Inflammatory macrophage treated with lipopolysaccharide for 4 hours (primary cell): ENCODE measurements around the gene TTC21A.
A peak's percentile ranks its signal among the peaks of the same experiment; 100 is the strongest.
"Not testable (repeated sequence)": the region's sequence is repeated elsewhere in the genome, so short reads cannot be mapped to it uniquely, and the experiment has no call there.

Experiments
- DNase-seq: peaks from one replicate; pipeline ENCODE4 v3.0.0-alpha.2; 2020

Gene TTC21A

DNA sequence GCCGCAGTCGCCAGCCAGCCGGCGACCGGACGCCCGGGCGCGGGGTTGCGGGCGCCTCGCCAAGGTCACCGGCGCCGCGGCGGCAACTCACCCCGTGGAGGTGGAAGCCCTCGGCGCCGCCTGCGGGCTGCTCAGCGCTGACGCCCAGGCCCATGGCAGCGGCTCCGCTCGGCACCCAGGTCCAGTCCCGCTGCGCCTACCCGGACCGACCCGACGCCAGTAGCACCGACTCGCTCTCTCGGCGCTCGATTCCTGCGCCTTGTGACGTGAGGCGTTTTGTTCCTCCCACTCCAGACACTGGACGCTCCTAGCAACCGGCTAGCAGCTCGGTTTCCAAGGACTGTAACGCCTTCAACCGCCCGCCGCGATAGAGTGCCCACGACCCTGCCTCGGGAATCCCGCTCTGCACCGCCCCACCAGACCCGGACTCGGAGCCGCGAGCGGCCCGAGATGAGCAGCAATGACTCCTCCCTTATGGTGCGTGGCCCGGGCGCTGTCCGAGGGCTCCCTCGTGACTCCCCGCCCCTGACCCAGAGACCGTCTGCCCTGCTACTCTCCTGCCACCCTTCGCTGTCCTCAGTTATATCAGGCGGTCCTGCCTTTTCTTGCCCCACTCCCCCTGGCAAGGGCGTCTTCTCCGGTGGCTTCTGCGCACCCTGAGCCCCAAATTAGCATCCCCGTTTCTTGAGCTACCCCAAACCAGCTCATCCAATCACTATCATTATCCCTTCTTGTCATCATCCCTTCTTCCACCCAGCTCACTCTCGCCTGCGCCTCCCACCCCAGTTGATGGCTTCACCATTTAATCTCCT is at the start of gene TTC21A, which contains the start of gene GORASP1:
TSS of gene TTC21A (plus strand) at position 293 of the 812 bp plus-strand sequence. CDS start at position 451, 158 bp downstream.
TSS of gene GORASP1 (minus strand) at position 240 of the 812 bp plus-strand sequence. CDS start at position 154, 86 bp downstream.
- DNase-seq, result peak; percentile 87

- DNase-seq, result not testable (repeated sequence)
Observed at GRCh38 chr3:39061228-39061627, 46.3 kb upstream of the TTC21A start.

DNA sequence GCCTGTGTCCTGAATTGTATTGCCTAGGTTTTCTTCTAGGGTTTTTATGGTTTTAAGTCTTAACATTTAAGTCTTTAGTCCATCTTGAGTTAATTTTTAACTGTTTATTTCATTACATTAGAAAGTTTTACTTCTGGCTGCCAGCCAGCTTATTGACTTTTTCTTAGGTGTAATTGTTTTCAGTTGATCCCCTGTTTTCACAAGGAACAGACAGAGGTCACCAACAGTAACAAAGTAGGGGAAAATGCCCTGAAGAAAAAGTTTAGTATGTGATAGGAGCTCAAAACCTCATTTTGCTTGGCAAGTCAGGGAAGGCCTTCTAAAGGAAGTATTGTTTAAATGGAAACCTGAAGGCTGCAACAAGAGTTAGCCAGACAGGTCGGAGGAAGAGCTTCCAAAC is 45.3 kb upstream of the TTC21A start:
- DNase-seq, result no peak

DNA sequence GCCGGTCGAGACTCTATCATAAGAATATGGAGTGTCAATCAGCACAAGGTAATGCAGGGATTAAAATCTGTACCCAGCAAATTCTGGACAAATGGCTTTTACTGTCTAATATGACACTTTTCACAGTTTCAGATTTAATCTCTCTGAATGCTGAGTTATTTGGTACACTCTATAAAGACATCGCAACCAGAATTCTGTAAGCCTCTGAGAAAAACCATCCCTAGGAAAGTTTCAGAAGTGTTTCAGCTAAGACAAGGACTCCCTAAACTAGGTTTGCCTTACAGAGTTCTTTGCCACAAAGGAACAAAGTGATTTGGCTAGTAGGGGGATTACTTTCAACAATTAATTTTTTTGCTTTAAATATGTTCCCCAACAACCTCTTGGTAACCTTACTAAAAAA is 44.3 kb upstream of the TTC21A start:
- no peak for DNase-seq

GRCh38 chr3:39064646-39065045 is 42.8 kb upstream of the TTC21A start:
- no peak for DNase-seq

GRCh38 chr3:39065197-39065596 is 42.3 kb upstream of the TTC21A start:
- DNase-seq, result peak; percentile 63

GRCh38 chr3:39067286-39067685 is 40.2 kb upstream of the TTC21A start:
- DNase-seq, result no peak

DNA sequence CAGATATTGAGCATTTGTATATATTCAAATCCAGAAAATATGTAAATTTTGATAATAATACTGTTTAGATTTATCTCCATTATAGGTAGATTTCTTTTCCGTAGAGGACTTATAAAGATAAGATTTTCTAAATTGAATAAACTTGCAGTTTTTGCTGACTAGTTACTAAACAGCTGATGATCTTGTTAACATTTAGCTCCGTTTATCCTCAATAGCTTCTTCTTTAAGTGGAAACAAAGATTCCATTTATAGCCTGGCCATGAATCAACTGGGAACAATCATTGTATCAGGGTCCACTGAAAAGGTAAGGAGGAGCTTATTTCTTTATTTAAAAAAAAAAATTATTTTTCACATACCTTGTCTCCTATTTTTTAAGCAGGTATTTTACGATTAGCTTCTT is 38.9 kb upstream of the TTC21A start:
- DNase-seq, result no peak

GRCh38 chr3:39075910-39076309 is 31.6 kb upstream of the TTC21A start:
- no peak for DNase-seq

DNA sequence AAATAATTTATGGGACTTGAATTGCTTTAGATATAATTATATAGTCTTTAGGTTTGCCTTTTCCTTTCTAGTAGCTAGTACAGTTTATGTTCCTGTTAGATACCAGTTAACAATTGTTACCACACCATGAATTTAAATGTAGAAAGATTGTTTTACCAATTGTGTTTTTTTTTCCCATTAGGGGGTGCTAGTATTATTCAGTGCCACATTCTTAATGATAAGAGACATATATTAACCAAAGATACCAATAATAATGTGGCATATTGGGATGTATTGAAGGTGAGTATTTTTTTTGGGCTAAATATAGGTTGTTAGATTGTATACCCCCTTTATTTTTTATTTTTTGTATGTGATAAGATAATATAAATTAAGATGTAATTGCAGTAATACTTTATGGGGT is 27.9 kb upstream of the TTC21A start:
- DNase-seq, result no peak

DNA sequence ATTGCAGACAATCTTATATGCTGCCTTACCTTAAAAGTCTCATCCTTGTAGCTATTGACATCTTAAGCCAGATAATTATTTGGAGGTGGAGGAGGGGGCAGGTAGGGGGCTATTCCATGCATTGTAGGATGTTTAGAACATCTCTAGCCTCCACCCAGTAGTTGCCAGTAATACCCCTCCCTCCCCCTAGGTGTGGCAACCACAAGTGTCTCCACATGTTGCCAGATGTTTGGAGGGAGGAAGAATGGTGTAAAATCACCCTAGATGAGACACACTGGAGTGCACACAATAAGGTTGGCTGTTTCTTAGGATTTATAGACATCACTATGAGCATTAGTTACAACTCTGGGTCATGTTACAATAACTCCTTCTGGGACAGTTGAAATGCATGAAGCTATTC is 27.5 kb upstream of the TTC21A start:
- no peak for DNase-seq

GRCh38 chr3:39082666-39083313 is 24.7 kb upstream of the TTC21A start:
- peak; percentile 11 for DNase-seq

DNA sequence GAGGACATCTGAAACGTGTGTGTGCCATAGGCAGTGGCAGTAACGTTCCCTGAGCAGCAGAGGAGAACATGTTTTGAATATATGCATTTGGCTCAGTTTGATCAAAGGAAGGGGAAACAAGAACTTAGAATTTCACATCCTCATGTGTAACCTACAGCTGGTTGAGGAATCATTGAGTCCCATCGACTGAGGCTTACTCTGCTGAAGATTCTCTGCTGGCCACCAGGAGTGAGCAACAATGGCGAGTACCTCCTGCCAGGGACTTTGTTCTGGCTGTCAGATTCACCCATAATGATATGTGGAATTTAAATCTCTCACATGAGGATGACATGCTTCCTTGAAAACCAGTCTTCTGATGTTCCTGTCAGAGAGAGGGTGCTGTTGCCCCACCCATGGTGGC is 21.3 kb upstream of the TTC21A start:
- DNase-seq, result no peak

- no peak for DNase-seq
Observed at GRCh38 chr3:39088456-39088855, 19.0 kb upstream of the TTC21A start.

DNA sequence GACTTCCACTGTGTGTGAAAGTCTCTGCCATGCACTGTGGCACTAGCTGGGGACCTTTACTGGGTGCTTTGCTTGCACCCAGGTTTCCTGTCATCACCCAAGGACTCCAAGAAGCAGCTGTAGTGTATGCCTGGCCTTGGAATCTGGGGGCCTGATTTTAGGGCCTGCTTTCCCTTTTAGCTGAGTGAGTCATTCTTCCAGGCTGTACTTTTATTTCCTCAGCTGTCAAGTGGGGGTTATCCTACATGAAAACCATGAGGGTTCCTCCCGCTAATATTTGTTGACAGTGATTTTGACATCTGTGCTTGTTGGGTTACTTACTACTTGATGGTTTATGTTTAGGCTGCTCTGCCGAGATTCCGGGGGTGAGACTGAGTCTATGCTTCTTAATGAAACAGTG is 18.6 kb upstream of the TTC21A start:
- no peak for DNase-seq

DNA sequence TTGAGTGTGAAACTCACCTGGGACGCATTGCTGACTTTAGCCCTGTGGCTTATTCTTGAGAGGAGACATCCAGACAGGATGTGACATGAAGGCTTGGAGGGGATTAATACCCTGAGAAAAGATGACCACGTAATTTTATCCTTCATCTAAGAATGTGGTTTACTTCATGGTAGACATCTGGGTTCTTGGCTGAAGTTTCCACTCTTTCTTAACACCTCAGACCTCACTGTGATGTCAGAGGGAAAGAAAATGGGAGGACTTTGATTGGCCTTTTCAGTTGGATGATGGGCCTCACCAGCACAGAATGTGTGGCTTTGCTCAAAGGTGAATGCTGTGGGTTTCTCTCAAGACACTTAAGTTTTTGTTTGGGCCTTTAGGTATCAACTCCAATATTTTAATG is 16.6 kb upstream of the TTC21A start:
- peak; percentile 16 for DNase-seq

GRCh38 chr3:39094851-39095677 is 12.4 kb upstream of the TTC21A start:
- no peak for DNase-seq

- DNase-seq, result no peak
Observed at GRCh38 chr3:39095778-39096177, 11.7 kb upstream of the TTC21A start.

DNA sequence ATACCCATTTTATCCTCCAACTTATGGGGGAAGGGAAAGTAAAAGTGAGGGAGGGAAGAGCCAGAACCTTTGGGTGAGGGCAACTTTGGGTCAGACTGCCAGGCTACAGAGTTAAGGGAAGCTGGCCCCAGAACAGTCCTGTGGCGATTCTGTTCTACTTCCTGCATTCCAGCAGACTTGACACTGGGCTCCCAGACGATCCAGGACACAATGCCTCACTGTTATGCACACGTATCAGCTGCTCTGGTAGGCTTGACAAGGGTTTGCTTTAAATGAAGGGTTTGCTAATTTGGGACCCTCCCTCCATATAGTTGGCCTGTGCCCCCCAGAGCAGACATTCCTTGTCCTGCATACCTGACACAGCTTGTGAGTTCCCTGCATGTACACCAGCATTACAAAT is 10.7 kb upstream of the TTC21A start:
- no peak for DNase-seq

DNA sequence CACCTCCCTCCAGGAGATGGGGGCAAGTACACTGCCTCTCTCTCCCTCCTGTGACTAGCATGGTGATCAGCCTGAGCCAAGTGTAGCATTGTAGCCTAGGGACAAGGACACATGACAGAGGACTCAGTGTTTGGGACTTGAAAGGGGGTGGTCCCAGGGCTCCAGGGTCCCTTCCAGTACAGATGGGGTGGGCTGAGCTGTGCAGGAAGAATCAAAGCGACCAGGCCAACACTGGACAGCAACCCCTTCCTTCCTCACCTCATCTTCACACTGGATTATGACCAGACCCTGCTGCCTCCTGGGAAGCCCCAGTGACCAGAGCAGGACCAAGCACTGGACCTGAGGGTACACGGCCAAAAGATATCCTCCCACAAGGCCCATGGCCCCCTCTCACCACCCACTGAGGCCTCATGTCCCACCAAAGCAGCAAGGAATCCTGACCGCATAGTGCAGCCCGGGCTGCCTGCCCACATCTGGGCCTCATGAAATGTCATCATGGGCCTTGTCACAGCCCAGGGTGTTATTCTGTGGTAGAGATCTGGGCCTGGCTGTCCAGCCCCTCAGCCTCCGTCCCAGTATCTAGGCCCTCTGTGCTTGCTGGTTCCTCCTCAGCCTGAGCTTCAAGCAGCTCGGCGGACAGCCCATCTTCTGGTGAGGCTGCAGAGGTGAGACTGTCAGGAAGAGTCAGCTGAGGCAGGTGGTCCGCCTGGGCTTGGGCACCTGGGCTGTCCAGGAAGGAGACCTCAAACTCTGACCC is 9.6 kb upstream of the TTC21A start:
- DNase-seq, result no peak

GRCh38 chr3:39098473-39099000 is 8.9 kb upstream of the TTC21A start:
- DNase-seq, result no peak

DNA sequence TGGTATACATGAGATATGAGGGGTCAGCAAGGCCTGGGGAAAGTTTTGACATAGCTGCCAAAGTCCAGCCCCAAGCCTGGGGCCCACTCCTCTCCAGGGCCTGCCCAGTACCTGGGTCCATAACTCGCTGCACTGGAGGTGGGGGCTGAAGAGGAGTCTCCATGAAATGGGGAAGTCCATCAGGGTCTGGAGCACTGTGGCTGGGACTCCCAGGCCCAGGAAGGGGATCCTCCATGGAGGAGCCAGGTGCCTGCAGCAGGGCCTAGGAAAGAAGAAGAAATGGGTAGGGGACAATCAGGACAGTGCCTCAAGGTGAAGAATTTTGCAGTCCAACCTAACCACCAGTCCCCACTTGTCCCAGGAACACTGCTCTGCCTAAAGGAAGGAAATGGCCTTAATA is 8.2 kb upstream of the TTC21A start:
- no peak for DNase-seq
